NCI-H146 (cell line): ENCODE measurements around the gene SH3RF3.

Experiments used
- DNase-seq: peaks from one replicate; lab custom pipeline; 2025; lab: John Stamatoyannopoulos, UW

The SH3RF3 gene

GRCh38 chr2:109306190-109306589, 177.2 kb downstream of the SH3RF3 start:
- DNase-seq = no peak

GRCh38 chr2:109311771-109312170, 182.8 kb downstream of the SH3RF3 start:
- no peak for DNase-seq

GRCh38 chr2:109312902-109313301, 183.9 kb downstream of the SH3RF3 start:
- DNase-seq = no peak

GRCh38 chr2:109313343-109313742, 184.3 kb downstream of the SH3RF3 start:
- DNase-seq = no peak

- no peak for DNase-seq
Observed at GRCh38 chr2:109316091-109316490, 187.1 kb downstream of the SH3RF3 start.

- DNase-seq = no peak
Observed at GRCh38 chr2:109317471-109318095, 188.6 kb downstream of the SH3RF3 start.

GRCh38 chr2:109318150-109318948, 189.3 kb downstream of the SH3RF3 start:
- no peak for DNase-seq

- no peak for DNase-seq
Observed at GRCh38 chr2:109318949-109319342, 189.9 kb downstream of the SH3RF3 start.

- no peak for DNase-seq
Observed at GRCh38 chr2:109320195-109320922, 191.4 kb downstream of the SH3RF3 start.

GRCh38 chr2:109321570-109321969, 192.6 kb downstream of the SH3RF3 start:
- DNase-seq = no peak

- DNase-seq = no peak
Observed at GRCh38 chr2:109322111-109322510, 193.1 kb downstream of the SH3RF3 start.

GRCh38 chr2:109322641-109323040, 193.6 kb downstream of the SH3RF3 start:
- DNase-seq = no peak

GRCh38 chr2:109324861-109325260, 195.9 kb downstream of the SH3RF3 start:
- no peak for DNase-seq

- no peak for DNase-seq
Observed at GRCh38 chr2:109325570-109325969, 196.6 kb downstream of the SH3RF3 start.

GRCh38 chr2:109326306-109326705, 197.3 kb downstream of the SH3RF3 start:
- DNase-seq = no peak

GRCh38 chr2:109330056-109330455, 201.1 kb downstream of the SH3RF3 start:
- DNase-seq = no peak

GRCh38 chr2:109331081-109331480, 202.1 kb downstream of the SH3RF3 start:
- no peak for DNase-seq

- no peak for DNase-seq
Observed at GRCh38 chr2:109331896-109332848, 203.2 kb downstream of the SH3RF3 start.

GRCh38 chr2:109332880-109333279, 203.9 kb downstream of the SH3RF3 start:
- no peak for DNase-seq

- DNase-seq = no peak
Observed at GRCh38 chr2:109333414-109334210, 204.6 kb downstream of the SH3RF3 start.

GRCh38 chr2:109335631-109336176, 206.7 kb downstream of the SH3RF3 start:
- DNase-seq = no peak
